ENCODE data around the gene IL1RAPL2.
"Not testable (repeated sequence)": the region's sequence is repeated elsewhere in the genome, so short reads cannot be mapped to it uniquely, and the experiment has no call there.

The IL1RAPL2 gene

DNA sequence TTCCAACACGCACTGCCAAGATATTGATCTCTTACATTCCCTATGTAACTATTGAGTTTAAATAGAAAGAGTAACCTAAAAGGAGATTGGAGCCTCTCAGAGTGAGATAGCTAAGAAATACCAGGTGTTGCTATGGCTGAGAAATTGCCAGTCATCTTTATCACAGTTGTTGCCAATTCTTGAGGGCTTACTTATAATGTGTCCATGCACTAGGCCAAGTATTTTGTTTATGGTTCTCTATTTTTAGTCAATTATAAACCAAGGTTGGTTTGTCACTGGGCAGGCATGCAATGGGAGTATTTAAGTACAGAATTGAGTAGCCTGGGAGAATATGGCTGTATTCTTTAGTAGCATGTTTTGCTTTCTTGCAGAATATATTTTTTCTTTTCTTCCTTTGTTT, 452.9 kb downstream of the IL1RAPL2 start:
- no peak for DNase-seq (ENCODE audit: low read depth in 2 of 2)

DNA sequence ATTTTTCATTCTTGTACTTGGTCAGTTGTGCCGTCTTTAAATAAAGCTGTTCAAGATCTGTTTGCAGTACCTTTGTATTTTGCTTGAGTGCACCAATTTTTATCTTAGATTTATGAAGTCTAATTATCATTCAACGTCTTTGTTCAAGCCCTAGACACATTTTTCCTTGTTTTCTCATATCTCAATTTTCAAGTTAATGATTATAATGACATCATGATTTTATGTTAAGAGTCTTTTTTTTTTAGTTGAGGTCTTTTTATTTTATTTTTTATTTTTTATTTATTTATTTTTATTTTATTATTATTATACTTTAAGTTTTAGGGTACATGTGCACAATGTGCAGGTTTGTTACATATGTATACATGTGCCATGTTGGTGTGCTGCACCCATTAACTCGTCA, 463.0 kb downstream of the IL1RAPL2 start:
- DNase-seq (ENCODE audit: low read depth in 2 of 2): not testable (repeated sequence)

DNA sequence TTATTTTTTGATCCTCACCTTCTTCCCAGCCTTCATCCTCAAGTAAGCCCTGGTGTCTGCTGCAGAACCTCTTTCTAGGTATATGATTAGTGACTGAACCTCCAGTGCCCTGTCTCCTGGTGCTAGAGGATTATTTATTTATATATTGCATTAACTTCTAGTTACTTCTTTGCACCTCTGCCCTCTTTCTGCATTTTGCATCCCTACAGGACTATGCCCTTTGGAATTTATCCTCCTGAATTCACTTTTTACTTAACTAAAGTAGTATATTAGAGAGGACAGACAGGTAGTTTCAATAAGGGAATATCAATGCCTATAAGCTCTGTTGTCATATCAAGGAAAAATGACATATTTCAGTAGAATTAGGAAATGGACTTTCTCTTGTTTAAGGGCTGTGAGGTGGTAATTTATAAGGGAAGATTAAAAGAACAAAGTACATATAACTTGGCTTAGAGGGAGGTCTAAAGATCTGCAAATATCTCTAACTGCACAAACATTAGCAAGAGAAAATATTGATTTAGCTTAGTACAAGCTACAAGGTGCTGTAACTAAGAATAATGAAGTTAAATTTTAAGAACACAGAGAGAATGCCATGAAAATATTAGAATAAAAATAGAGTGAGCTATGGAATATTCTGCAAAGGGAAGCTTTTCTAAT, 472.8 kb downstream of the IL1RAPL2 start:
- no peak for DNase-seq (ENCODE audit: low read depth in 2 of 2)

DNA sequence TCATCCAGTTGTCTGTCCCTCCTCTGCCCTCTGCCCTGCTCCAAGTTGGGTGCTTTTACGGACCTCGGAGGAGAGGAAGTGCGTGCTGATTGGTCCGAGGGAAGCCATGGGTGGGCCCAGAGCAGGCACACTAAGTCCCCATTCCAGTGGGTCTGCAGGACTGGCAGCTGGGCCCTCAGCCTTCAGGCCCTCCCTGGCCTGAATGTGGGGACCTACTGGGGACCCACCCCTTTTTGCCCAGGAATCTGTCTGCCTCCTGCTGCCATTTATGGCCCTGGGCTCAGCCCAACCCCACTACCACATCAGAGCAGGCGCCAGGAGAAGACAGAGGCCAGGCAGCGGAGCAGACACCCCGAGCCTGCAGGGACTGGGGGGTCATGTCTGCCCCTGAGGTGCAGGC, 484.9 kb downstream of the IL1RAPL2 start:
- no peak for DNase-seq (ENCODE audit: low read depth in 2 of 2)

DNA sequence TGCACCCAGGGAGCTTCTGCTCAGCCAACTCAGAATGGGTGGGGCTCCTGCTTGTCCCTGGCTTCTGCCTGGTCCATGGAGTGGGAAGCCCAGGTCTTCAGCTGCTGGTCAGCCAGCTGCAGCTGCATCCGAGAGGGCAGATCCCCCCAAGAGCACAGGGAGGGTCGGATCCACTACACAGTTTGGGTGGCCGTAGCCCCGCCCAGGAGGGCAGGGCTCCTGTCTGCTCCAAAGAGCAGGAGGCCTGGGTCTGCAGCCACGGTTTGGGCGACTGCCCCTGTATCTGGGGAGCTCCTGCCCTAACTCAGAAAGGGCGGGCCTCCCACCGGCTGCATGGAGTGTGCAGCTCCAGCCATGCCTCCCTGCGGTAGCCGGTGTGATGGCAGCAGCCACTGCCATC, 485.4 kb downstream of the IL1RAPL2 start:
- DNase-seq (ENCODE audit: low read depth in 2 of 2): no peak

DNA sequence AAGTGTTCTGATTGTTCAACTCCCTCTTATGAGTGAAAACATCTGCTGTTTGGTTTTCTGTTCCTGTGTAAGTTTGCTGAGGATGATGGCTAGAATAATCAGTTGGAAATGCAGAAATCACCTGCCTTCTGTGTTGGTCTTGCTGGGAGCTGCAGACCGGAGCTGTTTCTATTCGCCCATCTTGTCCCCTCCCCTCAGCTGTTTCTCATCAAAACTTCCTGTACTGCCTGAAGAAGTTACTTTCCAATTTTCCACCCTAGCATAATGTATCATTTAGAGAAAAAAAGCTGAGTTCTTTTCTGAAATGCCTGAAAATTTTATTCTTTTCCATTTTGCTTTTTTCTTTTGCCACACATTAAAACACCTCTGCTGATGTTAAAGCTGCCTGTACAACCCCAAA, 486.9 kb downstream of the IL1RAPL2 start:
- no peak for DNase-seq (ENCODE audit: low read depth in 2 of 2)

DNA sequence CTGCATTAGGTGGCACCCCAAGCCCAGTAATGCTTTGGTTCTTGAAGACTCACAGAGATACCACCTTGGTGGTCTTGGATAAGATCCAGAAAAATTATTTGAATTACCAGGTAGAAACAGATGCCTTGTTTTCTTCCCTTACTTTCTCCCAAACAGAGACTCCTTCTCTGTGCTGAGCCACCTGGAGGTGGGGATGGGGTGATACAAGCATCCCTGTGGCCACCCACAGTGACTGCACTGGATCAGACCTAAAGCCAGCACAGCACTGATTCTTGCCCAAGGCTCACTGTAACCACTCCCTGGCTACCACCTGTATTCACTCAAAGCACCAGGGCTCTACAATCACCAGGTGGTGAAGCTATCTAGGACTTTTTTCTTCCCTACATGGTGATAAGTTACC, 497.7 kb downstream of the IL1RAPL2 start:
- no peak for DNase-seq (ENCODE audit: low read depth in 2 of 2)

DNA sequence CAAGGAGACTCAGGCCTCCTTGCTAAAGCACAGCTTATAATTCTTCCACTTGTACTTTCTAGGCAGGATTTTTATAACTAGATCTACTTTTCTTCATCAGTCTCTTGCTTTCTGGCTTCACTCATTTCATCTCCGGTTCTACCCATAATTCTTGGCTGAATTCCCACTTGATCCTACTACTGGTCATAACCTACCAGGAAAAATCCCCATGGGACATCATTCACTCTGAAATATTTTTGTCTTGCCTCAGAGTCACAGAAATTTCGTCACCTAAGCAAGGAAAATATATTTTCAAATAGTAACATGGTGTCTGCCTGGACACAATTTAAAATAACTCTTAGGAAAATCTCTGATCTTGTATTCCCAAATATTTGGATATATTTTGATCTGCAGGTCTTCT, 532.2 kb downstream of the IL1RAPL2 start:
- no peak for DNase-seq (ENCODE audit: low read depth in 2 of 2)

DNA sequence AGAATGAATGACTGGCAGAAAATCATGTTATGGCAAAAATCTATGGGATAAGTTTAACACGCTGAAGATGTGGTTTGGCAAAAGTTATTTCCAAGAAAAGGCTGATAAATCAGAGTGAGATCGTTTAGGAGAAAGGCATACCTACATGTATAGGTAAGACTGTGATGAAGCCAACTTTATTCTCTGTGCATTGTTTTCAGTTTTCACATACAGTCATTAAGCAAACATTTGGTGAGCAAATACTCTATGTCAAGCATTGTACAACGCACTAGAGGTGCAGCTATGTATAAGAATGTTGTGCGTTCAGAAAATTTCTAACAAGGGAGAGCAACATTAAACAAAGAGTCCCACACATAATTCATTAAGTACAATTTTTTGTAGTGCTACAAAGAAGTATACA, 532.8 kb downstream of the IL1RAPL2 start:
- DNase-seq (ENCODE audit: low read depth in 2 of 2): no peak

DNA sequence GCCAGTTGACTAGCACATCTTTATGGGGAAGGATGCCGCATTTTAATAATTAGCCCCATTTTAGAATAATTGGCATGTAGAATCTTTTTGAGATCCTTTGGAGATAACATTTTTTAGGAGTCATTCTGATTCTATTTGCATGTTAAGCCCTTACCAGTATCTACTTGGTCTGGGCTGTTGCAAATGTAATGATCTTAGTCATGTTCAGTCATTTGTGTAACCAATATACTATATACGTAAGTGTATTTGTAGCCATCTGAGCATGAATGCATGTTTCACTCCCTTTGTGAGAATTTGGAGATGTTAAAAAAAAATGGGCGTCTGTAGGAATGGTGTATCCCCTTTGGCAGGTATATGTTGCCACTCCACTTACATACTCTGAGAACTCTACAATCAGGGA, 535.4 kb downstream of the IL1RAPL2 start:
- no peak for DNase-seq (ENCODE audit: low read depth in 2 of 2)

DNA sequence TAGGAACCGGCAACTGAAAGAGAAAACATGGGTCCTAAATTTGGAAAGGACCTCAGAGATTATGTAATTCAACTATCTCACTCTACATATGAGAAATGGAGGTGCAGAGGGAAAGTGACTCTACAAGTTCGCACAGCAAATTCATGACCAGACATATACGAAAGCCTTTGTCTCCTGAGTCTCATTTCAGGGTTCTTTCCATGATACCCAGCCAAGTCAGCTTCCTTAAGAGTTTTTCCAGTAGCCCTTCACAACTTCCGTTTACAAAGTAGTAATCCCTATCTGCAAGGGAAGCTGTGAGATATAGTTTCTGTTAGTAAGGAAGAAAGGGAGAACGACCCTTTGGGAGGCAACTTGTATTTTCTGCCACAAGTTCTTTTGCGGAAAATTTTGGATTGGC, 543.9 kb downstream of the IL1RAPL2 start:
- no peak for DNase-seq (ENCODE audit: low read depth in 2 of 2)

DNA sequence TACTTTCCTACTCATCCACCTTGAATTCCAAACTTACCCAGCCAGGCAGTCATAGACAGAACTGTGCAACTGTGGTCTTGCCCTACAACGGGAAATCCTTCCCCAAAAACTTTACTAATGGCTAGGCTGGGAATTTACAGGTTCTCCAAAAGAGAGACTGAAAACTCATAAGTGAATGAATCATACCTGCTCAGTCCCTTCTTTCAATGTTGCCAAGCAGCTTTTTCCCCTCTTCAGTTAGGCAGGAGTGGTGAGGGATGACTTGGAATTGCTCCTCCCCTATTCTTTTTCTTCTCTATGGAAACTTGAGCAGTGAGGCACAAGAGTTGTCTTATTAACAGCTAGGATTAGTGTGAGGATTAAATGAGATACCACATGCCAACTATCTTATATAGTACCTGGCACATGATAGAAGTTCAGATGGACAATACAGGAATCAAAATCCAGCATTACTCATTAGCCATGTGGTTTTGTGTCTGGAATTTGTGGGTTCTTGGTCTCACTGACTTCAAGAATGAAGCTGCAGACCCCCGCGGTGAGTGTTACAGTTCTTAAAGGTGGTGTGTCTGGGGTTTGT, 548.6 kb downstream of the IL1RAPL2 start:
- no peak for DNase-seq (ENCODE audit: low read depth in 2 of 2)

DNA sequence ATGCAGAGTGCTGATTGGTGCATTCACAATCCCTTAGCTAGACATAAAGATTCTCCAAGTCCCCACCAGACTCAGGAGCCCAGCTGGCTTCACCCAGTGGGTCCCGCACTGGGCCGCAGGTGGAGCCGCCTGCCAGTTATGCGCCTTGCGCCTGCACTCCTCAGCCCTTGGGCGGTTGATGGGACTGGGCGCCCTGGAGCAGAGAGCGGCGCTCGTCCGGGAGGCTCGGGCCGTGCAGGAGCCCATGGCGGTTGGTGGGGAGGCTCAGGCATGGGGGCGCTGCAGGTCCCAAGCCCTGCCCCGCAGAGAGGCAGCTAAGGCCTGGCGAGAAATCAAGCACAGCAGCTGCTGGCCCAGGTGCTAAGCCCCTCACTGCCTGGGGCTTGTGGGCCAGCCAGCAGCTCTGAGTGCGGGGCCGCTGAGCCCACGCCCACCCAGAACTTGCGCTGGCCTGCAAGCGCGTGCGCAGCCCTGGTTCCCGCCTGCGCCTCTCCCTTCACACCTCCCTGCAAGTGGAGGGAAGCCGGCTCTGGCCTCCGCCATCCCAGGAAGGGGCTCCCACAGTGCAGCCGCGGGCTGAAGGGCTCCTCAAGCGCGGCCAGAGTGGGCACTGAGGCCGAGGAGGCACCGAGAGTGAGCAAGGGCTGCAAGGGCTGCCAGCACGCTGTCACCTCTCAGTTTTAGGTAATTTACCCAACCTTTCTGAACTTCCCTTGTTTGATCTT, 549.8 kb downstream of the IL1RAPL2 start:
- DNase-seq (ENCODE audit: low read depth in 2 of 2): not testable (repeated sequence)

DNA sequence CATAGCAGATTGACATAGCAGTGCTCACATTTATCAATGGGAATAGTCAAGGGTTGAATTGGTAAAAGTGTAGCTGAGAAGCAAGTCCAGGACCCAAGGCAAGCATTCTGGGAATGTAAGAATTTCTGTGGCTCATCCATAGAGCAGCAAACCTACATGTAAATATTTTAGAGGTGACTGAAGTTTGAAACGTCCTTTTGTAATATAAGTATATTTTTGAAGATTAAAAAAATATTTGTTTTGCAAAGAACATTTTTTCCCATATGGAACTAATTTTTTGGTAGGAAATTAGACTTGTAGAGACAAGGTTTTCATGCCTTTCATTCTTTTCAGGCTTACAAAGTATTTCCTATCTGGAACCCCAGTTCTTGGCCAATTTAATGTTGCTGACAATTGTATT, 550.5 kb downstream of the IL1RAPL2 start:
- DNase-seq (ENCODE audit: low read depth in 2 of 2): no peak

DNA sequence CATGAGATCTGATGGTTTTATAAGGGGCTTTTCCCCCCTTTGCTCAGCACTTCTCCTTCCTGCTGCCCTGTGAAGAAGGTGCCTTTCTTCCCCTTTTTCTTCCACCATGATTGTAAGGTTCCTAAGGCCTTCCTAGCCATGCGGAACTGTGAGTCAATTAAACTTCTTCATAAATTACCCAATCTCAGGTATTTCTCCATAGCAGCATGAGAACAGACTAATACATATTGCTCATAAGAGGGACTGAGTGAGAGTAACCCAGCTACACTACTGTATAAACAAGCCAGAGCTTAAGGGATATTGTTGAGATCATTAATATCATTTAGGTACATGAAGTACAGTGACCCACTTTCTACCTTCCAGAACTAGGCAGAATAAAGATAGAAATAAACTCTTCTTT, 551.6 kb downstream of the IL1RAPL2 start:
- DNase-seq (ENCODE audit: low read depth in 2 of 2): no peak

DNA sequence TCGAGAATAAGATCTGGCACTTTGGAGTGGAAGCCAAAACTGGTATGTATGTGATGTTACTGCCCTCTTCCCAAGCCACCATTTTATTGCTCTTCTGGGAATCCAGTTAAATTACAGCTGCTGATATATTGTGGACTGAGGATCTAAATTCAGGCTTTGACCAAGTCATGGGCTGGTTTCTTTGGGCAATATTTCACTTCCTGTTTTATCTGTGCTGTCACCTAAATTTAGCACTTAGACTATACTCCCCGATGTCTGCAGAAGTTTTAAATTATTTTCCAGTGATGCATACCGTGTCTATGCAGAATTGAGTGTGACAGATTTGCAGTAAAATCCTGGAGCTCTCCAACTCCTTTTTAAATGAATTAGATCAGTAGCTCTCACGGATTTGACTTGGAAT, 554.5 kb downstream of the IL1RAPL2 start:
- DNase-seq (ENCODE audit: low read depth in 2 of 2): no peak

DNA sequence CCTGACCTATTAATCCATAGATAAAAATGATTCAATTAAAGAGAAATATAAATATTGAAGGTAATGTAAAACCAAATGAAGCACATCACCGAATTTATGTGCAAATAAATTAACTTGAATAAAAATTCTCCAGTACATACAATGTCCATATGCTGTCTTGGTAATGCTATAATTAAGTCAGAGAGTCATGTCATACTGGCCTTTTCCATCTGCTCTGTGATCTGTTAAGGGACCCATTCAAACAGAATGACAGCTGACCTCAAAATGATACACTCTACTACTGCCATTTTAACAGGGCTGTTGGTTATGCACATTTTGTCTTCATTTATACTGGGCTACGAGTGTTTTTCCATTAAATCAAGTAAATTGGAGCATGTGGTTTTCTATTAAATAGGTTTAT, 555.2 kb downstream of the IL1RAPL2 start:
- DNase-seq (ENCODE audit: low read depth in 2 of 2): no peak

DNA sequence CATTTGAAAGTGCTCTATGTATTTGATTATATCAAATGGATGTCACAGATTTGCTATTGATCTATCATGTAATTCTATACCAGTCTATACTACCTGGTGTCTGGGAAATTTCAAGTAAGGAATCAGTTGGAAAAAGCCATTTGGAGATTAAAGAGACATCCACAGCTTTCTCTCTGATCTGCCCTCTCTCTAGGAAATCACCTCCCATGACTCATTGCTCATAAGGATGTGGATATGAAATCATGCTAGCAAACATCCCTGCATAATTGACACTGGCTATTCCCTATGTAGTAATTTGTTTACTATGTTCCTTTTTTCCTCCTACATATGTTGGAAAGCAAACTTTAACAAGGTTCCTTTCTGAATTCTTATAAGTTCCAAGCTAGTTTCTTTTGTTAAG, 560.2 kb downstream of the IL1RAPL2 start:
- no peak for DNase-seq (ENCODE audit: low read depth in 2 of 2)

DNA sequence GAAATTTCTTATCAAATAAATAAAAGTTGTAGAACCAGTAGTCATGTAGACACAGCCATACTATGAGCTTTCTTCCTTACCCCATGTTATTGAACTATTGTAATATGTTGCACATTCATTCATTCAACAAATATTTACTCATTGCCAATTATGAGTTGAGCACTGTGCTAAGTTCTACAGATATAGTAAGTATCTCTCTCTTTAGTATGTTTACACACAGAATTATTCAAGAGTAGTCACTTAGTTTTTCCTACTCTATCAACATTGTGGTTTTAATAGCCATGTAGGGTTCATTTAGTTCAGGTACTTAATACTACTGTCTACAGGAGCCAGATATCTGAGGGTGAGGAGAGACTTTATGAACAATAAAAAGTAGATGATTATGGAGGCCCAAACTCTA, 568.3 kb downstream of the IL1RAPL2 start:
- DNase-seq (ENCODE audit: low read depth in 2 of 2): no peak

DNA sequence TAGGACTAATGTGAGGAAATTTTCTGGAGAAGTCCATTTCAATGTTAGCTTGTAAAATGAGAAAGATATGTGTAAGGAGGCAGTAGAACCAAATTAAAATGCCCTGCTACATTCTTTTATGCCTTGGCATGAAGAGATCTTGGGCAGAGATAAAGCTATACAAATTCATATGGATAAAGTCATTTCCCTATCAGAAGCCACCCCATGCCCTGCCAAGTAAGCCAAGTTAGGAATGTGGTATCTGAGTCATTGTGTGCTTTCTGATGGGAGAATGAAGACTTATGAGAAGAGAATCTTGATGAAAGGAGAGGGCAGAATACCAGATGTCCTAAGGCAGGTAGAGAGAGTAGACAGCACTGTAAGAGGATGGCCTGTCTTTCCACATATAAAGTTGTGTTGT, 570.8 kb downstream of the IL1RAPL2 start:
- no peak for DNase-seq (ENCODE audit: low read depth in 2 of 2)

DNA sequence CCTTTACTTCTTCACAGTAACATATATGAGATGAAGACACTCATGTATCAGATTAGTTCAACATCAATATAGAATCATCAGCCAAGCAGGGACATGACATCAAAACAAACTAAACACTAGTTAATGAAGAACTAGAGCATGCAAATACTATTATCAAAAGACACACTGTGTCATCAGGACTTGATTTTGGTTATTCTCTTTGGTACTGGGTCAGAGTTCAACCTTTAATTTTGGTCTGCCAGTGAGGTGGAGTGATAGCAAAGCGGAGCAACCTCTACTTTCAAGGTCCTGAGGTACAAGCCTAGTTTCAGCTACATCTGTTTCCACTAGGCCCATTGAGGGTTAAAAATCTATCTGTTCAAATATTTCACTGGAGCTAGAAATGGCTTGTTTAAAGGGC, 584.0 kb downstream of the IL1RAPL2 start:
- no peak for DNase-seq (ENCODE audit: low read depth in 2 of 2)

DNA sequence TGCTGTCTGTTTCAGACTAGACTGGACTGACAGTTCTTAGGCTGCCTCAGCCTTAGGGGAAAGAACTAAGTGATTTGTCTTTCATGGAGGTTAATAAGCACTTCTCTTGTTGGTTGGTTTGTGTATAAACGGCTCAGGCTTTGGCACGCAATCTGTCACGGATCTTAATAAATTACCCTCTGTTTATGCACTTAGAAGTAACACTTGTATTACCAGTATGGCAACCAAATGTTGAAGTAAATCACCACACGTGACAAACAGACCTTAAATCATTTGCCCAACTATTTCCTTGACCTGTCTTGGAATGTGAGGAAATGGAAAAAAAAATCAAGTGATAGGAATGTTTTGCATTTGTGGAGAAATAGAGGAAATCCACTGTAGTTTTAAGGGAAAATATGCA, 584.6 kb downstream of the IL1RAPL2 start:
- no peak for DNase-seq (ENCODE audit: low read depth in 2 of 2)

DNA sequence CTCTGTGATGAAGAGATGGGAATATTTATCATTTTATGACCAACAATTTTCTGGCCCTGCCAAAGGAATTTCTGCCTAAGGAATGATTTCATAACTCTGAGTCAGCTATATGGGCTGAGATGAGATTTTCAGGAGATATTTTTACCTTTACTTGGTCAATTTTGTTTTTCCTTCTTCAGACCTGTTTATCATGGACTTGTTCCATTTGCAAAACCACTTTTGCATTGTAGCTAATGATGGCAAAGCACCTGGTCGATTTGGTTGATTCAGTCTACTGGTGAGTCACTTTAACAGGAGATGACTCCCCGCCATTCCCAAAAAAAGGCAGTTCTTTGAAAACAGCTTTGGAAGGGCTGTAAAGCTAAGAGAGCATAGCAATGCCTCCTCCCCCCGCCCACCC, 601.2 kb downstream of the IL1RAPL2 start:
- no peak for DNase-seq (ENCODE audit: low read depth in 2 of 2)
